HUDEP-2 (cell line): ENCODE data around the gene TADA2A.
A peak's percentile ranks its signal among the peaks of the same experiment; 100 is the strongest.

Source experiments
- DNase-seq, 76 experiments: peaks; one replicate each; lab custom pipeline; 2025; ENCODE audit not compliant: unreplicated experiment in 76 of 76; lab: John Stamatoyannopoulos, UW

The TADA2A gene

GRCh38 chr17:37458805-37459204, 52.1 kb downstream of the TADA2A start:
- no peak for DNase-seq

GRCh38 chr17:37461668-37462067, 55.0 kb downstream of the TADA2A start:
- no peak for DNase-seq

- DNase-seq = no peak
These were observed 55.8 kb downstream of the TADA2A start for GRCh38 chr17:37462492-37462891.

- DNase-seq = no peak
These were observed 56.4 kb downstream of the TADA2A start for GRCh38 chr17:37463039-37463438.

GRCh38 chr17:37465069-37465616, 58.5 kb downstream of the TADA2A start:
- no peak for DNase-seq

- no peak for DNase-seq
These were observed 59.8 kb downstream of the TADA2A start for GRCh38 chr17:37466471-37466870.

- no peak for DNase-seq
These were observed 63.5 kb downstream of the TADA2A start for GRCh38 chr17:37470181-37470580.

- DNase-seq = peak in 2 of 76 experiments; percentile 10 to 13
These were observed 69.2 kb downstream of the TADA2A start for GRCh38 chr17:37475731-37476420.

- no peak for DNase-seq
These were observed 69.9 kb downstream of the TADA2A start for GRCh38 chr17:37476431-37477120.

GRCh38 chr17:37478187-37478586, 71.5 kb downstream of the TADA2A start:
- DNase-seq = no peak

GRCh38 chr17:37479025-37479424, 72.3 kb downstream of the TADA2A start:
- DNase-seq = no peak

- DNase-seq = no peak
These were observed 73.7 kb downstream of the TADA2A start for GRCh38 chr17:37480427-37480826.

GRCh38 chr17:37481001-37481665, 74.4 kb downstream of the TADA2A start:
- DNase-seq = no peak

- DNase-seq = no peak
These were observed 76.8 kb downstream of the TADA2A start for GRCh38 chr17:37483311-37484039.

GRCh38 chr17:37485938-37486570, 79.4 kb downstream of the TADA2A start:
- DNase-seq = no peak

- peak in 10 of 76 experiments; percentile 7 to 37 (median 15) for DNase-seq
These were observed 81.4 kb downstream of the TADA2A start for GRCh38 chr17:37488009-37488604.

- peak in 51 of 76 experiments; percentile 3 to 56 (median 28) for DNase-seq
These were observed 82.0 kb downstream of the TADA2A start for GRCh38 chr17:37488607-37489196.

- DNase-seq = peak in 65 of 76 experiments; percentile 7 to 80 (median 59)
These were observed 82.7 kb downstream of the TADA2A start, which contains the start of gene DUSP14 for GRCh38 chr17:37489197-37490001. TSS of gene DUSP14 (plus strand) at chr17:37489891. CDS start at chr17:37512273, 22,382 bp downstream.
